AG09309 (cell line): ENCODE measurements around the gene MEAF6.

Source experiments
- DNase-seq: peaks from one replicate; pipeline ENCODE4 v3.0.0-alpha.2; 2010; ENCODE audit warnings: low read depth
- H3K4me3 ChIP-seq: 2 replicates; pipeline ENCODE4 v1.5.1; 2011; ENCODE audit warnings: mild to moderate bottlenecking, low read depth, low read length, moderate library complexity; ENCODE audit not compliant: control insufficient read depth
- TF ChIP-seq, protein P1 (sequence below): IDR thresholded peaks from 2 replicates; pipeline ENCODE4 v1.5.1; 2011; ENCODE audit warnings: mild to moderate bottlenecking, low read depth, low read length, inconsistent platforms; ENCODE audit not compliant: insufficient read depth, control insufficient read depth; ENCODE audit errors: missing control alignments

The MEAF6 gene

DNA sequence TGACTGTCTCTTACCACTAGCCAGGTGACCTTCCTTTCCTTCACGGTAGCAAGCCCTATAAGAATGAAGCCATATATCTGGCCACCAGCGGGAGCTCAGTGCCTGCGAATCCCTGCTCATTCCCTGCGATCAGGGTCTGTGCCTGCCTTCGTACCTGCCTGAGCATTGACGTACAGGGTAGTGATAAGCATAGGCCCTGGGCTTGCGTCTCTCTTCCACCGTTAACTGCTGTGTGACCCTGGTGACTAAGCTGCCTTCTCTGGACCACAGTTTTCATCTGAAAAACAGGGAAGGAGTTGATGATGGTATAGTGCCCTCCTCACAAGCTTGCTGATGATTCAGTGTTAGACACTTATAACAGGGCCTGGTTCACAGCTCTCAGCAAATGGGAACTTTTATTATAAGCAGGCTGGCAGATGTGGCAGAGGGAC is 36.1 kb downstream of the MEAF6 start:
- TF ChIP-seq, protein P1, sequence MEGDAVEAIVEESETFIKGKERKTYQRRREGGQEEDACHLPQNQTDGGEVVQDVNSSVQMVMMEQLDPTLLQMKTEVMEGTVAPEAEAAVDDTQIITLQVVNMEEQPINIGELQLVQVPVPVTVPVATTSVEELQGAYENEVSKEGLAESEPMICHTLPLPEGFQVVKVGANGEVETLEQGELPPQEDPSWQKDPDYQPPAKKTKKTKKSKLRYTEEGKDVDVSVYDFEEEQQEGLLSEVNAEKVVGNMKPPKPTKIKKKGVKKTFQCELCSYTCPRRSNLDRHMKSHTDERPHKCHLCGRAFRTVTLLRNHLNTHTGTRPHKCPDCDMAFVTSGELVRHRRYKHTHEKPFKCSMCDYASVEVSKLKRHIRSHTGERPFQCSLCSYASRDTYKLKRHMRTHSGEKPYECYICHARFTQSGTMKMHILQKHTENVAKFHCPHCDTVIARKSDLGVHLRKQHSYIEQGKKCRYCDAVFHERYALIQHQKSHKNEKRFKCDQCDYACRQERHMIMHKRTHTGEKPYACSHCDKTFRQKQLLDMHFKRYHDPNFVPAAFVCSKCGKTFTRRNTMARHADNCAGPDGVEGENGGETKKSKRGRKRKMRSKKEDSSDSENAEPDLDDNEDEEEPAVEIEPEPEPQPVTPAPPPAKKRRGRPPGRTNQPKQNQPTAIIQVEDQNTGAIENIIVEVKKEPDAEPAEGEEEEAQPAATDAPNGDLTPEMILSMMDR, result no peak
- peak; percentile 58 for DNase-seq
- peak overlapping the region; percentile 37; the same call in 1 of the 2 replicates for H3K4me3 ChIP-seq

DNA sequence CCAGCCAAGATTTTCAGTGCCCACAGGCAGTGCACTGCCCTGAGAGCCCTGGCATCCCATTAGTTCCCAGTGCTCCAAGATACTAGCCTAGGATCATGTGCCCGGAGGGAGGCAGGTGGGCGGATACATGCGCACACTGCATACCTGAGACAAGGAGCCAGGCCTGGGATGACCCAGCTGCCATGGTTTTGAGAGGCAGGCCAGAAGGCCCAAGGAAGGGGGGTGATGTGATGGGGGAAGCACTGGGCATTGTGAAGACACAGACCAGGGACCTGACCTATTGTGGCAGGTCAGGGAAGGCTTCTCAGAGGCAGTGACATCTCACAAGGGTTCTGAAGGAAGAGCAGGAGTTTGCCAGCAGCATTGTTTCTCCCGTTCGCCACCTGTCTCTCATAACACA is 36.6 kb downstream of the MEAF6 start:
- DNase-seq, result no peak

GRCh38 chr1:37477198-37477931 is 37.2 kb downstream of the MEAF6 start:
- DNase-seq, result no peak
- H3K4me3 ChIP-seq, result peak overlapping the region; percentile 74
- TF ChIP-seq, protein P1, result no peak

More for the DNA sequence above, 36.6 kb downstream of the MEAF6 start:
- TF ChIP-seq, protein P1, result no peak
- peak overlapping the region; percentile 2 for H3K4me3 ChIP-seq

GRCh38 chr1:37476460-37477197 is 37.9 kb downstream of the MEAF6 start:
- peak; percentile 68 for DNase-seq
- peak overlapping the region; percentile 74 for H3K4me3 ChIP-seq
- TF ChIP-seq, protein P1, result no peak

DNA sequence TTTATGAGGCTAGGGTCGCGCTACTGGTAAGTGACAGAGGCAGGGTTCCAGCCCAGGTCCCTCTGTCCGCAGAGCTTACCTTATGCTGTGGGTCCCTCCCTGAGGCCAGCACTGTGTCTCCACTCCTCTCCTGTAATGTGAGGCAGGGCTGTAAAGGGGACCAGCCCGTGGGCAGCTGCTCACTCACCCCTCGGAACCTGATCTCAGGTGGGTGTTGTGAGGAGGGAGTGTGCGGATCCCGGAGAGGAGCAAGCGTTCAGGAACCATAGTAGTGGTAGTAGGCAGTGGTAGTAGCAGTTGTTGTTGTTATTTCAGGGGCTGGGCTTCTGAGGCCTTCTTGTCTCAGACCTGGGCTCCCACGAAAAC is 38.5 kb downstream of the MEAF6 start:
- TF ChIP-seq, protein P1, result no peak
- H3K4me3 ChIP-seq, result peak overlapping the region; percentile 74
- DNase-seq, result no peak

DNA sequence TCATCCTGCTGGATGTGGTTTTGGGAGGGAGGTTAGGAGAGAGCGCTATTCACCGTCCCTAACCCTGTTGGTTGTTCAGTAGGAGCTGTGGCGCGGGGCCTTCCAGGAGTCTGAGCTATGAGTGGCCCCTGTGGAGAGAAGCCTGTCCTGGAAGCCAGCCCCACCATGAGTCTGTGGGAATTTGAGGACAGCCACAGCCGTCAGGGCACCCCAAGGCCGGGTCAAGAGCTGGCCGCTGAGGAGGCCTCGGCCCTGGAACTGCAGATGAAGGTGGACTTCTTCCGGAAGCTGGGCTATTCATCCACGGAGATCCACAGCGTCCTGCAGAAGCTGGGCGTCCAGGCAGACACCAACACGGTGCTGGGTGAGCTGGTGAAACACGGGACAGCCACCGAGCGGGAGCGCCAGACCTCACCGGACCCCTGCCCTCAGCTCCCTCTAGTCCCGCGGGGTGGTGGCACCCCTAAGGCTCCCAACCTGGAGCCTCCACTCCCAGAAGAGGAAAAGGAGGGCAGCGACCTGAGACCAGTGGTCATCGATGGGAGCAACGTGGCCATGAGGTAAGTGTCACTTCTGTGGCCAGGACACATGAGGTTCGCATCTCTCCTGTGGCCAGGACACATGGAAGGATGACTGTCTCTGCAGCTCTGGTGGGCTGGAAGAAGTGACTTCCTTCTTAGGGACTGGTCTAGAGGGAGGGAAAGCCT is 39.0 kb downstream of the MEAF6 start:
- DNase-seq, result no peak
- TF ChIP-seq, protein P1, result no peak
- peak overlapping the region; percentile 74 for H3K4me3 ChIP-seq
